ENCODE results near the gene ZNF771.

GRCh38 chr16:30382111-30382881 is 25.1 kb upstream of the ZNF771 start, which contains the start of gene SEPTIN1:
- TF ChIP-seq POLR2AphosphoS5 (IDR thresholded peaks at IDR 0.05; ENCODE audit: low read depth, low read length) (no peak), SIN3A (IDR thresholded peaks at IDR 0.05; ENCODE audit: borderline replicate concordance, insufficient read depth, low read length) (no peak), TAF1 (IDR thresholded peaks at IDR 0.05; ENCODE audit: borderline replicate concordance, insufficient read depth, low read length) (no peak), REST (IDR thresholded peaks at IDR 0.05; ENCODE audit: insufficient read depth in 1 of 2, low read depth in 2 of 2, low read length in 2 of 2) (no peak), FOXP2 (optimal IDR thresholded peaks at IDR 0.05; ENCODE audit: borderline replicate concordance, extremely low read depth, extremely low read length, insufficient read depth) (no peak)
